ENCODE results near the gene CRB2.

DNA sequence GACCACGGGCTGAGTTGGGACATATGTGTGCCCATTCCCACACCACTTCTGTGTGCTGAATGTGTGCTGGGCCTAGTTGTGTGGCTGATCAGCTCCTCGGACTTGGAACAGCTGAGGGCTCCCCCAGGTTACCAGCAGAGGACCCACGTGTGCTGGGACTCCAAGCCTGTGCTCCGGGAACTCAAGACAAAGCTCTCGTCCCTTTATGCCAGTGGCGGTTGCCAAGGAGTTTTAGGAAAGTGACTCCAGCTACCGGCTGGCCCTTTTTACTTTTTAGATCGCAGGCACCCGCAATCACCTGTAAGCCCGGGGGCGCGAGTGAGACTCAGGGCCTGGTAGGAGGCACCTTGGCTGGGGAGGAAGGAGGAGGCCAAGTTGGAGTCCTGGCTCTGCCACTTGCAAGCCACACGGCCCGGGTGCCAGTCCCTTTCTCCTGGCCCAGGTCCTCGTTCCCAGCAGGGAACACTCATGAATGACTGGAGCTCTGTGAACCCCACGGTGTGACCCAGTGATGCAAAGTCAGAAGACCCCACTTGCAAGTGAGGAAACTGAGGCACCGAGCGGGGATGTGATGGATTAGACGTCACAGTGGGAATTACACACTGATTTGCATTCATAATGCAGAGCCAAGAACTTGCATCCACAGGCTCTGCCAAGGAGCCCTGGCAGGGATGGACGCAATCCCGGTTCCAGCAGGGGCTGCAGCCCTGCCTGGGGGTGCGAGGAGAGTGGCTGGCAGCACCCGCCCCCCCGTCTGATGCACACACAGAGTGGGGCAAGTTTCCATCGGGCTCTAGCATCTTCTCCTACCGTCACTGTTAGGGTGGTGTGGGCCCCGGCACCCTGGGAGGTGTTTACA is 26.9 kb downstream of the CRB2 start:
- TF ChIP-seq, protein P1, sequence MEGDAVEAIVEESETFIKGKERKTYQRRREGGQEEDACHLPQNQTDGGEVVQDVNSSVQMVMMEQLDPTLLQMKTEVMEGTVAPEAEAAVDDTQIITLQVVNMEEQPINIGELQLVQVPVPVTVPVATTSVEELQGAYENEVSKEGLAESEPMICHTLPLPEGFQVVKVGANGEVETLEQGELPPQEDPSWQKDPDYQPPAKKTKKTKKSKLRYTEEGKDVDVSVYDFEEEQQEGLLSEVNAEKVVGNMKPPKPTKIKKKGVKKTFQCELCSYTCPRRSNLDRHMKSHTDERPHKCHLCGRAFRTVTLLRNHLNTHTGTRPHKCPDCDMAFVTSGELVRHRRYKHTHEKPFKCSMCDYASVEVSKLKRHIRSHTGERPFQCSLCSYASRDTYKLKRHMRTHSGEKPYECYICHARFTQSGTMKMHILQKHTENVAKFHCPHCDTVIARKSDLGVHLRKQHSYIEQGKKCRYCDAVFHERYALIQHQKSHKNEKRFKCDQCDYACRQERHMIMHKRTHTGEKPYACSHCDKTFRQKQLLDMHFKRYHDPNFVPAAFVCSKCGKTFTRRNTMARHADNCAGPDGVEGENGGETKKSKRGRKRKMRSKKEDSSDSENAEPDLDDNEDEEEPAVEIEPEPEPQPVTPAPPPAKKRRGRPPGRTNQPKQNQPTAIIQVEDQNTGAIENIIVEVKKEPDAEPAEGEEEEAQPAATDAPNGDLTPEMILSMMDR (IDR thresholded peaks at IDR 0.05), result no peak
- TF ChIP-seq POLR2A (IDR thresholded peaks at IDR 0.05), result no peak
